CD14-positive monocyte (primary cell): ENCODE measurements around the gene PDLIM4. TPM values are rescaled to one million over a fixed set of nuclear protein-coding genes. Genes with fewer than 3 reads are reported as not detected.

Experiments used
- DNase-seq, 3 donors: peaks; one replicate each; pipeline ENCODE4 v3.0.0-alpha.2; 2011 to 2022
- H2AFZ ChIP-seq: 2 replicates; pipeline ENCODE4 v1.6.0; 2012; ENCODE audit warnings: mild to moderate bottlenecking, low read depth, low read length, inconsistent platforms; ENCODE audit not compliant: insufficient read depth, poor library complexity, severe bottlenecking
- H3K27ac ChIP-seq, 2 donors: 1 replicate in 1 of 2; 2 replicates in 1 of 2; pipeline ENCODE4 v1.5.1; 2012 to 2013; ENCODE audit warnings: low read length in 2 of 2, control low read depth in 1 of 2, inconsistent platforms in 1 of 2, low read depth in 1 of 2, mild to moderate bottlenecking in 1 of 2
- H3K27me3 ChIP-seq, 2 donors: one replicate each; pipeline versions ENCODE4 v1.6.0 to v1.6.1; 2011 to 2013; ENCODE audit warnings: low read length in 2 of 2; ENCODE audit not compliant: control insufficient read depth in 2 of 2, insufficient read depth in 2 of 2
- H3K36me3 ChIP-seq, 2 donors: replicated peaks in 1 of 2; 1 replicate in 1 of 2; 2 replicates in 1 of 2; pipeline versions ENCODE4 v1.5.1 to v1.6.1; 2012 to 2013; ENCODE audit warnings: low read length in 2 of 2, control low read depth in 1 of 2, inconsistent platforms in 1 of 2, mild to moderate bottlenecking in 1 of 2; ENCODE audit not compliant: insufficient read depth in 2 of 2, control insufficient read depth in 1 of 2
- H3K4me1 ChIP-seq, 2 donors: 1 replicate in 1 of 2; 2 replicates in 1 of 2; pipeline versions ENCODE4 v1.5.1 to v1.6.1; 2012 to 2013; ENCODE audit warnings: low read length in 2 of 2, control low read depth in 1 of 2, inconsistent platforms in 1 of 2, mild to moderate bottlenecking in 1 of 2, moderate library complexity in 1 of 2; ENCODE audit not compliant: insufficient read depth in 2 of 2, control insufficient read depth in 1 of 2
- H3K4me2 ChIP-seq: replicated peaks from 2 replicates; pipeline ENCODE3; 2012; ENCODE audit warnings: low read length, moderate library complexity, mild to moderate bottlenecking; ENCODE audit not compliant: poor library complexity, severe bottlenecking; ENCODE audit errors: extremely low read depth
- H3K4me3 ChIP-seq, 3 experiments: fragments of 200-600 bp in 1 of 3; sonication (generic) in 1 of 3; replicated peaks in 1 of 3; 1 replicate in 2 of 3; 2 replicates in 1 of 3; pipeline ENCODE4 v1.5.1; 2011 to 2013; ENCODE audit warnings: low read length in 3 of 3, mild to moderate bottlenecking in 3 of 3, control low read depth in 2 of 3, low read depth in 2 of 3, inconsistent platforms in 1 of 3, moderate library complexity in 1 of 3
- H3K79me2 ChIP-seq: 2 replicates; pipeline ENCODE4 v1.6.0; 2012; ENCODE audit warnings: mild to moderate bottlenecking, control low read depth, inconsistent platforms, low read length, moderate library complexity; ENCODE audit not compliant: insufficient read depth
- H3K9ac ChIP-seq: 2 replicates; pipeline ENCODE4 v1.6.0; 2017; ENCODE audit warnings: low read length, mild to moderate bottlenecking; ENCODE audit not compliant: insufficient read depth, poor library complexity, severe bottlenecking
- H3K9me3 ChIP-seq, 2 donors: replicated peaks in 1 of 2; 1 replicate in 1 of 2; 2 replicates in 1 of 2; pipeline versions ENCODE4 v1.5.1 to v1.6.1; 2012 to 2013; ENCODE audit warnings: low read length in 2 of 2, control low read depth in 1 of 2; ENCODE audit not compliant: control insufficient read depth in 1 of 2, insufficient read depth in 1 of 2
- H4K20me1 ChIP-seq: 2 replicates; pipeline ENCODE4 v1.6.0; 2012; ENCODE audit warnings: mild to moderate bottlenecking, low read length, control low read depth, moderate library complexity; ENCODE audit not compliant: insufficient read depth
- H3K27ac Mint-ChIP-seq, 7 donors: one replicate each; pipeline ENCODE4 v1.8.0; 2020; ENCODE audit warnings: mild to moderate bottlenecking in 7 of 7, mixed read lengths in 7 of 7, moderate library complexity in 6 of 7, inconsistent platforms in 2 of 7
- H3K27me3 Mint-ChIP-seq, 3 donors: one replicate each; pipeline ENCODE4 v1.8.0; 2021 to 2022; ENCODE audit warnings: low read depth in 3 of 3, mild to moderate bottlenecking in 3 of 3, mixed read lengths in 3 of 3, moderate library complexity in 3 of 3, inconsistent platforms in 1 of 3
- H3K36me3 Mint-ChIP-seq, 2 donors: one replicate each; pipeline ENCODE4 v1.8.0; 2020; ENCODE audit warnings: mixed read lengths in 2 of 2, inconsistent platforms in 1 of 2, mild to moderate bottlenecking in 1 of 2
- H3K4me1 Mint-ChIP-seq: one replicate; pipeline ENCODE4 v1.8.0; 2020; ENCODE audit warnings: mild to moderate bottlenecking, mixed read lengths
- H3K4me3 Mint-ChIP-seq, 2 donors: one replicate each; pipeline ENCODE4 v1.8.0; 2020; ENCODE audit warnings: mild to moderate bottlenecking in 2 of 2, mixed read lengths in 2 of 2, moderate library complexity in 1 of 2
- H3K9me3 Mint-ChIP-seq, 7 donors: one replicate each; pipeline ENCODE4 v1.8.0; 2020 to 2022; ENCODE audit warnings: mixed read lengths in 7 of 7, mild to moderate bottlenecking in 6 of 7, moderate library complexity in 6 of 7, inconsistent platforms in 2 of 7
- WGBS: methylation state at CpG from one replicate; pipeline ENCODE4 v1.1.5; 2013; ENCODE audit warnings: missing lambda C conversion rate; ENCODE audit not compliant: insufficient coverage; 5-methylcytosine and 5-hydroxymethylcytosine counted together
- intact Hi-C, 2 donors: fragments of 100-400 bp; cut with micrococcal nuclease; formaldehyde crosslinking; loops; one replicate each; pipeline versions ENCODE4 v1.15.0 to v1.15.1; 2023
- polyA plus RNA-seq, 3 donors: library from polyadenylated mRNA; depleted of rRNA in 1 of 3; unstranded in 2 of 3; stranded (reverse) in 1 of 3; fragments of 300-500 nt in 2 of 3; fragments of >200 nt in 1 of 3; fragmentation: Illumina TruSeq in 2 of 3; gene quantifications; 1 replicate in 2 of 3; 2 replicates in 1 of 3; pipeline ENCODE4 v1.2.3, GENCODE V29; 2012 to 2021
- TF ChIP-seq, protein P1 (sequence below): fragments of 200-600 bp; IDR thresholded peaks from one replicate; pipeline ENCODE4 v1.8.0; 2022; ENCODE audit warnings: antibody characterized with exemption, mild to moderate bottlenecking

Gene PDLIM4
- polyA plus RNA-seq, 3 donors, result not detected

DNA sequence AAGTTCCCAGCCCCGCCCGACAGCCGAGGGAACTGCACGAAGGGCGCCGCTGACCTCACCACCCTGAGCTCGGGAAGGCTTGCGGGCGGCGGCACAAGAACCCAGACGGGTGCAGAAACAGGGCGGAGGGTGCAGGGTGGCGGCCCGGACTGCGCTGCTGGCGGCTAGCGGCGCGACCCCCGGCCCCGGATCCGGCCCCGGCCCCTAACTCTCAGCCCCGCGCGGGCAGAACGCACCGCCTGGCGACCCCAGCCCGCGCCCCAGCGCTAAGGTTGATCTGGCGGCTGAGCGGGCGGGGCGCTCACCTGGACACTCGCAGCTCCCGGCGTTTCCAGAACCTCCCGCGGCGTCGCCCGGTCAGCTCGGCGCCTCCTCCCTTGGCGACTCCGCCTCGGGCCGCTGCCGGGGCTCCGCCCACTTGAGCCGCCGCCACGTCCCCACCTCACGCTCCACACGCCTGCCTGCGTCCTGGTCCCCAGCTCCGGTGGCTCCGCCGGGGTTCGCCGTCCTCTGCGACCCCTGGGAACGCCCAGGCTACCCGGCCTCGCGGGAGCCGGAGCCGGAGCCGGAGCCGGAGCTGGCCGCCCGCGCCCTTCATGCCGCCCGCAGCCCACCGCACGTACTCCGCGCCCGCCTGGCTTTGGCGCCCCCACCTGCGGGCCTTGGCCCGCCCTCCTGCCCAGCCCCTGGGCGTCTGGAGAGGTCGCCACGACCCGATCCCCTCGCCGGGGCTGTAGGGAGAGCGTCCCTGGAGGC is 29.8 kb upstream of the PDLIM4 start, which contains the start of gene P4HA2:
TSS of gene P4HA2 (minus strand) at position 369 of the 756 bp plus-strand sequence. CDS start 9,227 bp downstream, outside the sequence.
- peak within 1 kb of the TSS; percentile 64 to 72 for H3K4me3 Mint-ChIP-seq
- TF ChIP-seq, protein P1, sequence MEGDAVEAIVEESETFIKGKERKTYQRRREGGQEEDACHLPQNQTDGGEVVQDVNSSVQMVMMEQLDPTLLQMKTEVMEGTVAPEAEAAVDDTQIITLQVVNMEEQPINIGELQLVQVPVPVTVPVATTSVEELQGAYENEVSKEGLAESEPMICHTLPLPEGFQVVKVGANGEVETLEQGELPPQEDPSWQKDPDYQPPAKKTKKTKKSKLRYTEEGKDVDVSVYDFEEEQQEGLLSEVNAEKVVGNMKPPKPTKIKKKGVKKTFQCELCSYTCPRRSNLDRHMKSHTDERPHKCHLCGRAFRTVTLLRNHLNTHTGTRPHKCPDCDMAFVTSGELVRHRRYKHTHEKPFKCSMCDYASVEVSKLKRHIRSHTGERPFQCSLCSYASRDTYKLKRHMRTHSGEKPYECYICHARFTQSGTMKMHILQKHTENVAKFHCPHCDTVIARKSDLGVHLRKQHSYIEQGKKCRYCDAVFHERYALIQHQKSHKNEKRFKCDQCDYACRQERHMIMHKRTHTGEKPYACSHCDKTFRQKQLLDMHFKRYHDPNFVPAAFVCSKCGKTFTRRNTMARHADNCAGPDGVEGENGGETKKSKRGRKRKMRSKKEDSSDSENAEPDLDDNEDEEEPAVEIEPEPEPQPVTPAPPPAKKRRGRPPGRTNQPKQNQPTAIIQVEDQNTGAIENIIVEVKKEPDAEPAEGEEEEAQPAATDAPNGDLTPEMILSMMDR, result peak; percentile 3
- under 1% methylated on average over 92 of the region's 92 CpGs for WGBS
- H3K27ac ChIP-seq, result no peak within 1 kb of the TSS
- H3K9me3 Mint-ChIP-seq, result peaks cover 0 to 5% (median 0%) of the 10 kb centered on the region in 7 donors
- no peak within 1 kb of the TSS for H3K27ac Mint-ChIP-seq
- H3K36me3 Mint-ChIP-seq, result no peaks in the 10 kb centered on the region
- peak within 1 kb of the TSS; percentile 63 for H3K9ac ChIP-seq
- H3K27me3 ChIP-seq, result peaks cover 8 to 22% of the 10 kb centered on the region in 2 donors
- H3K9me3 ChIP-seq, result no peaks in the 10 kb centered on the region
- H3K36me3 ChIP-seq, result no peaks in the 10 kb centered on the region
- H4K20me1 ChIP-seq, result no peaks in the 10 kb centered on the region
- H3K4me2 ChIP-seq, result peak within 1 kb of the TSS; percentile 92
- intact Hi-C loops, result no loop called here
- H2AFZ ChIP-seq, result peak within 1 kb of the TSS; percentile 87
- peak within 1 kb of the TSS; percentile 19 to 77 (median 45) for H3K4me3 ChIP-seq
- H3K27me3 Mint-ChIP-seq, result peaks cover 37 to 44% (median 41%) of the 10 kb centered on the region in 3 donors
- H3K4me1 Mint-ChIP-seq, result peaks cover 16% of the 10 kb centered on the region
- H3K79me2 ChIP-seq, result no peaks in the 10 kb centered on the region
- peak; percentile 34 to 44 (median 37) for DNase-seq
- peaks cover 9 to 10% of the 10 kb centered on the region in 2 donors for H3K4me1 ChIP-seq

DNA sequence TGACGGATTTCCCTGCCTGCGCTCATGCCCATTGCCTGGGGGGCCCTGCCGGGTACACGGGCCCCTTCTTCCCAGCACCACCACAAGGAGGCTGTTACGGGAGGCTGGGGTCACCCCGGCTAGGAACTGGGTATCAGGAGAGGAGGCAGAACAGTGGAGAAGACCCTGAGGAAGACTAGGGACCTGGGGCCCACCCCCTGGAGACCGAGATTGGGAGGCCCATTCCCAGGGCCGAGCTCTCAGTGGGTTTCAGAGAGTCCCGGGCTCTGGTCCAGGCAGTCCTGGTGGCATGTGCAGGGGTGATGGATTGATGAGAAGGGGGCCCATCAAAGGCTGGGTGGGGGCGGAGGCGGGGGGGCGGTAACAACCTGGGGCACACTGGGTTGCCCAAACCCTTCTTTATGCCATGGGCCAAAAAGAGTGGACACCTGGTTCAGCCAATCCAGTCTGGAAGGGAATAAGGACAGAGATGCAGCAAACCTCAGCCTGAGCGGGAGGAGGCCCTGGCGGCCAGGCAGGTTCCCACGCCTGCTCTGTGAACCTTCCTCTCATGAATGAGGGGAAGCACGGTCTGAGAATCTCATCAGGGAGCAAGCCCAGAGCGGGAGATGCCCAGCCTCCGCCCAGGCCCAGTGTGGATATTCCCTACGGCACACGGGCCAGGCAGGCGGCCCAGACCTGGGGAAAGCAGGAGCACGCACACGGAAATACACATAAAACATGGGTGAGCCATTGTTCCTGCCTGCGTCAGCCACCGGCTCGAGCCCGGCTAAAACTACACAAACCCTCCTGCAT is 29.1 kb upstream of the PDLIM4 start:
- Histone ChIP-seq H2AFZ (peak overlapping the region; percentile 87), H3K9me3 (no peaks in the 10 kb centered on the region), H3K79me2 (no peaks in the 10 kb centered on the region), H4K20me1 (no peaks in the 10 kb centered on the region), H3K27ac (no peak overlapping the region), H3K36me3 (no peaks in the 10 kb centered on the region), H3K9ac (peak overlapping the region; percentile 63), H3K27me3 (peaks cover 8 to 22% of the 10 kb centered on the region in 2 donors), H3K4me2 (peak overlapping the region; percentile 92), H3K4me3 (peak overlapping the region in 2 of 3 experiments; percentile 45 to 77), H3K4me1 (peaks cover 9 to 10% of the 10 kb centered on the region in 2 donors)
- peaks cover 16% of the 10 kb centered on the region for H3K4me1 Mint-ChIP-seq
- peak overlapping the region in 1 of 7 donors; percentile 2 for H3K27ac Mint-ChIP-seq
- H3K9me3 Mint-ChIP-seq, result peaks cover 0 to 5% (median 0%) of the 10 kb centered on the region in 7 donors
- peaks cover 36 to 44% (median 43%) of the 10 kb centered on the region in 3 donors for H3K27me3 Mint-ChIP-seq
- TF ChIP-seq, protein P1, result no peak
- 92% methylated on average over 22 of the region's 27 CpGs for WGBS
- H3K36me3 Mint-ChIP-seq, result no peaks in the 10 kb centered on the region
- intact Hi-C loops, result no loop called here
- DNase-seq, result no peak
- peak overlapping the region; percentile 64 to 72 for H3K4me3 Mint-ChIP-seq
